Bone marrow (tissue), 2 donors: Measurements from ENCODE around the gene IL15RA.

ENCODE experiments used
- DNase-seq, 2 donors: peaks; one replicate each; lab custom pipeline; 2025; lab: John Stamatoyannopoulos, UW

Gene IL15RA

DNA sequence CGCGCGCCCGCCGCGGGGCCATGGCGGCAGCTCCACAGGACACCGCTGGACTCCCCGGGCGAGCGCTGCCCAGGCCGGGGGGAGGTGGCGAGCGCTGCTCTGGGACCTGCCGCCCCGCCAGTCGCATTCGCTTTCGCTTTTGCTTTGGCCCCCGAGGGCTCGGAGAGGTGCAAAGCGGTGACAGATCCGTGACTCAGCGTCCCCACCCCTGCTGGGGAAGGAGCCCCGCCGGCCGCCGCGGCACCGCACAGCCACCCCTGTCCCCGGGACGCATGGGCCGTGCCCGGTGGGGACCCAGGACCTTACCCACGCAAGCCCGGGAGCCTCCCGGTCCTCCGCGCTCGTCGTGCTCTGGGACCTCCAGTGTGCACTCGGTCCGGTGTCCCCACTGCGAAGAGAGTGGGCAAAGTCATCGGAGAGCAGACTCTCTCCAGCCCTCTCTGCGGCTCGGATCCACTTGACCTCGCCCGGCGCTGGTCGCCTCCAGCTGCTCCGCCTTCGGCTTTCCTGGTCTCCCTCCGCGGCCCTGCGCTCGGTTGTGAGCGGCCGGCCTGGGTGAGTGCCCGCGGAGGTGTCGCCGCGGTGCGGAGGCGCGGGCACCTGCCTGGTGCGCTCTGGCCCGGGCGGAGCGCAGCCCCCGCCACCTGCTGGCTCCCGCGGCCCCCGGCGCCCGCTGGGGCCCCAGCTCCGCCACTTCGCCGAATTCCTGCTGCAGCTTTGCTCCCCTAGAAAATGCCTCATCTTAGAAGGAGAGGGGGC is at the start of gene IL15RA:
TSS of gene IL15RA (minus strand) at position 73 of the 759 bp plus-strand sequence. CDS start at position 22, 51 bp downstream.
- DNase-seq = peak; percentile 65 to 71

- DNase-seq = no peak
These were observed 48.4 kb upstream of the IL15RA start for GRCh38 chr10:6025683-6026255.

DNA sequence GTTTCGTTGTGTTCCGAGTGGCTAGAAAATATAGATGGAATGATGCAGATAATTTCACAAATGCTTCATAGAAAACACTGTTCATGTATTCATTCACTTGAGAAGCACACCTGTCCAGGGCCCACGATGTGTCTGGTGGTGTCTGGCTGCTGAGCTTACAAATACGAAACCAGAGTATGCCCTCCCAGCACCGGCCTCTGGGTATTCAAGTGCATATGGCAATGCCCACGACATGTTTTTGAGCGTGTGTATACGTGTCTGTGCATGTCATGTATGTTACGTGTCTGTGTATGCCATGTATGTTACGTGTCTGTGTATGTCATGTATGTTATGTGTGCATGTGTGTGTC is 47.0 kb upstream of the IL15RA start:
- no peak for DNase-seq

DNA sequence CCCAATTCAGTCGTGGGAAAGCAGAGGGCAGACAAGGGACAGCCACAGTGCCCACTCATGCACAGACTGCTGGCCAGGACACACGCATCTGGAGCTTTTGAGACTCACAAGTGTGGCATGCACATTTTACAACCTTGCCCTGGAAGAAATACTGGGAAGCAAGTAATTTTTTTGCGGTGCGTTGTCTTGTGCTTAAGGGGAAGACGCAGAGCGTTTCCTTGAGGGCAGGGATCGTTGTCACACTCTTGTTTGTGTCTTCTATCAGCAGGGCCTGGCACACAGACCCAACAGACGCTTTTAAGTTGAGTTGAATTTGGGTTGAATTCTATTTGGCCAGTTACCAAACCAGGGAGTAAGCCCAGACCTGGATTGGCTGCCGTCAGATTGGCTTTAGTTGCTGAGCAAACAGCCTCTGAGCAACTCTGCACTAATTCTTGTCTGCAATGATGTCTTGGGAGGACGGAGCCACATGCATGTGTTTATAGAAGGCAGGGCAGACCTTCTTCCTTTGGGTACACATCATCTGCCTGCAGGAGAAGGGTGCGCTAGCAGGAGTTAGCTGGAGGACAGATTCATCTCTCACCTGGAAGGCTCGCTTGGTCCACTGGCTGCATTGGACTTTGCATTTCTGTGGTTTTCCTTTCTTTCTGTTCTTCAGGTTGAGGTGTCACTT is 46.5 kb upstream of the IL15RA start:
- no peak for DNase-seq

DNA sequence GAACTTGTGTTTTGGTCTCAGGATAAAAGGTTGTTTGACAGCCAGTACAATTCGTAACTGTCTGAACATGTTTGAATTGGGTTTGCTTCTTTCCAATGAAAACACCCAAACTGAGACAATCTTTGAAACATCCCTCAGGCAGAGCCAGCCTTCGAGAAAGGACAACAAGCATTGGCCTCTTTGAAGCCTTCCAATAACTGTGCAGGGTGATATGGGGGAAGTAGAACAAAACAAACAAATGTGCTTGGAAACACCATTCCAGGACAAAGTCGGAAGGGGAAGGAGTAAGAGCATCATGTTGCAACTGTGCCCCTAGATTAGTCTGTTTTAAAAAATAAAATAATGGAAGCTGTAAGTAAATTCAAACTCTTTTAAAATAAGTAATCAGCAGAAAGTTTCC is 45.3 kb upstream of the IL15RA start:
- DNase-seq = no peak

GRCh38 chr10:6020826-6021225 is 43.5 kb upstream of the IL15RA start:
- no peak for DNase-seq

- no peak for DNase-seq
These were observed 42.5 kb upstream of the IL15RA start for GRCh38 chr10:6019796-6020195.

DNA sequence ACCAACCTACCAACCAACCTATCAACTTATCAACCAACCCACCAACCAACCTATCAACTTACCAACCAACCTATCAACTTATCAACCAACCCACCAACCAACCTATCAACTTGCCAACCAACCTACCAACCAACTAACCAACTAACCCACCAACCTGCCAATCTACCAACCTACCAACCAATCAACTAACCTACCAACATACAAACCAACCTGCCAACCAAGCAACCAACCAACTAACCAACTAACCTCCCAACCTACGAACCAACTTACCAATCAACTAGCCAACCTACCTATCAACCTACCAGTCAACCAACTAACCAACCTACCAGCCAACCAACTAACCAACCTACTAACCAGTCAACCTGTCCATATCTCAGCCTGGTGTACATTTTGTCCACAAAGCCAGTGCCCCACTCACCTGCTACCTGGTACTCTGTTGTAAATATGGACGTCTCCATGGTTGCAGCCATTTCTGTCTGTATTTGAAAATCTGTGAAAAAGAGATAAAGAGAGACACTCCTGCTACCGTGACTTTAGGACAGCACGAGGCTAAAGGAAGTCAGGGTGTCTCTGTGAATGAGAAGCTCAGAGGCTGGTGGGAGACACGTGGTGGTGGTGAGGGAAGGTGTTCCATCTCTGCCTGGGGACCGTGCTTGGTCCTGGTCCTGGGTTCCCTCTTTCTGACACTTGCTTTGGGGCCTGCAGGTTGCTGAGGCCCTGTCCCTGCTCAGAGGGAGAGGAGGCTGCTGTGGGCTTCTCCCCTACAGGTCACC is 41.9 kb upstream of the IL15RA start:
- DNase-seq = no peak

- no peak for DNase-seq
These were observed 41.1 kb upstream of the IL15RA start for GRCh38 chr10:6018422-6018821.

- no peak for DNase-seq
These were observed 40.5 kb upstream of the IL15RA start for GRCh38 chr10:6017781-6018354.

GRCh38 chr10:6014241-6014761 is 37.0 kb upstream of the IL15RA start:
- peak; percentile 10 to 25 for DNase-seq

- DNase-seq = no peak
These were observed 36.3 kb upstream of the IL15RA start for GRCh38 chr10:6013413-6014192.

DNA sequence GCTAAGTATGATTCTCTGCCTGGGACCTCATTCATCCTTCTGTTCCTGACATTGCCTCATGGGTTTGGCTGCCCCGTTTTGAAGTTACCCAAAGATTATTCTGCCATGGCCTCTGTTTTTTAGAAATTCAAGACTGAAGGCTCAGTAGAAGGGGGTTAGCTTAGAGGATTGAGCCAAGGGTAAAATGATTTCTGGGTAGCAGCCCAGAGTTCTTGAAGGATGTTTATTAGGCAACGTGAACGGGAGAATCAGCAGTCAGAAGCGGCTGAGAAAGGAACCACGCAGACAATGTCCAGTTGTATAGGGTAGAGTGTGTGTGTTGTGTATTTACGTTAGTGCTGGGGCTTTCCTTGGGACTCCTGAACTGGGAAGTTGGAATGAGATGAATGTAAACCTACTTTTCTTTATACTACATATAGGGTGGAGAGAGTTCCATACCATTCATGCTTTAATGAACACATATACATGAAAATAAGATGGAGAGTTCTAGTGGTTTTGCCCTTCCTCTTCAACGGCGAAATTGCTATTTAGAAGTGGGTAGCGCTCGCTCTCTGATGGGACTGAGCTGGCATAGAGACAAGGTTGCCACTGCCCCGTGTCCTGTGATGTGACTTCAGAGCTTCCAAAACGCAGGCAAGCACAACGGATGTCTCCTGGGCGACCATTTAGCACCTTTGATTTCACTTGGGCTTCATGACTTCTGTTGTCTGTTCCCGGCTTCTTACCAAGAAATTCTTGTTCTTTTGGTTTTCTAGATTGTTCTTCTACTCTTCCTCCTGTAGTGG is 35.0 kb upstream of the IL15RA start:
- no peak for DNase-seq

DNA sequence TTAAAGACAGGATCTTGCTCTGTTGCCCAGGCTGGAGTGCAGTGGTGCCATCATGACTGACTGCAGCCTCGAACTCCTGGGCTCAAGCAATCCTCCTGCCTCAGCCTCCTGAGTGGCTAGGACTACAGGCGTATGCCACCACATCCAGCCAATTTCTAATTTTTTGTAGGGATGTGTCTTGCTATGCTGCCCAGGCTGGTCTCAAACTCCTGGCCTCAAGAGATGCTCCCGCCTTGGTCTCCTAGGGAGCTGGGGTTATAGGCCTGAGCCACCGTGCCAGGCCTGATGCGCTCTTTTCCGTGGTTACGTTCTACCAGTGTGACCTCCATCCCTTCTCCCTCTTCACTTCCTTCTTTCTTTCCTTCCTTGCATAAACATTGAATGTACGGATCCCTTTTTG is 34.2 kb upstream of the IL15RA start:
- no peak for DNase-seq

GRCh38 chr10:6010569-6010968 is 33.2 kb upstream of the IL15RA start:
- no peak for DNase-seq

DNA sequence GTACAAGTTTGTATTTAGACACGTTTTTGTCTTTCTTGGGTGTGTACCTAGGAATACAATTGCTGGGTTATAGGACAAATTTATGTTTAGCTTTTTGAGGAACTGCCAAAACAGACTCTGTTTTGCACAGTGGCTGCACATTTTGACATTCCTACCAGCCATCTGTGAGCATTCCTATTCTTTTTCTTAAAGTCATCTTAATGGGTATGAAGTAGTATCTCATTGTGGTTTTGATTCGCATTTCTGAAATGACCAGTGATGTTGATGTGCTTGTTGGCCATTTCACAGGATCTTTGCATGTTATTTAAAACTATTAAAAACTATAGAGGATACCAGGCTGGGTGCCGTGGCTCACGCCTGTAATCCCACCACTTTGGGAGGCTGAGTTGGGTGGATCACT is 32.6 kb upstream of the IL15RA start:
- DNase-seq = no peak

- no peak for DNase-seq
These were observed 31.8 kb upstream of the IL15RA start for GRCh38 chr10:6009150-6009549.

- DNase-seq = no peak
These were observed 31.3 kb upstream of the IL15RA start for GRCh38 chr10:6008497-6009142.

- no peak for DNase-seq
These were observed 29.6 kb upstream of the IL15RA start for GRCh38 chr10:6006991-6007390.

GRCh38 chr10:6006546-6006945 is 29.2 kb upstream of the IL15RA start:
- DNase-seq = no peak
